Measurements from ENCODE around the gene SEMA3G.
A peak's percentile ranks its signal among the peaks of the same experiment; 100 is the strongest.

The SEMA3G gene

DNA sequence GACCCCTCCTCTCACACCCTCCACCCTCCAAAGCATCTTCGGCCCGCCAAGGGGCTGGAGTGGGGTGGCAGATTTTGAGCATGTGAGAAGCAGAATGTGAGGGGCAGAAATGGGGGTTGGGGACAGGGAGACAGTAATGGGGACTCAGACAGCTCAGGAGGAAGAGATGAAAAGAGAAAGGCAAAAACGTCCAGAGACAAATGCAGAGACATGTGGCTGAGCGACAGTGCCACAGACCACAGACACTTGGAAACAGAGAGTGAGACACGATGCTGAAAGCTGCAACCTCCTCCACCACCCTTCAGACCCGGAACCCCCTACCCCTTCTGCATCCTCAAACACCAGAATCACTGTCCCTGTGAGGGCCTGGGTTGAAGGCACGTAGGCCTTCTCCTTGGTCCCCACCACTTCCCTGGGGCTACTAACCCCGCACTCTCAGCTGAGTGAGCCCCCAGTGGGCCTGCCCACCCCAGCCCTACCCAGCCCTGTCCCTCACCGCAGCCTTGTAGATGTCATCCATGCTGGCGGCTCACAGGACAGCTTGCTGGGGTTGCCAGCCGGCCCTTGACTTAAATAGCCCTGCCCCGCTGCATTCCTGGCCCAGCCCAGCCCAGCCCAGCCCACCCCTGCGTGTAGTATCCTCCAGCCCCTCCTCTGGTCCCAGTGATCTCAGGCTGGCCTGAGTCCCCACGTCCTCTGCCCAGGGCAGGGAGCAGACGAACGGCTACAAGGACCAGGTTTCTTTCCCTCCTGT lies 8.8 kb upstream of the SEMA3G start, which contains the start of gene TNNC1:
Gene TNNC1, minus strand, starts transcription at position 546 of the 754 bp plus-strand sequence. Its CDS starts 26 bp downstream, at position 520.
- no peak for DNase-seq

GRCh38 chr3:52452570-52453221 lies 7.8 kb upstream of the SEMA3G start:
- no peak for DNase-seq

DNA sequence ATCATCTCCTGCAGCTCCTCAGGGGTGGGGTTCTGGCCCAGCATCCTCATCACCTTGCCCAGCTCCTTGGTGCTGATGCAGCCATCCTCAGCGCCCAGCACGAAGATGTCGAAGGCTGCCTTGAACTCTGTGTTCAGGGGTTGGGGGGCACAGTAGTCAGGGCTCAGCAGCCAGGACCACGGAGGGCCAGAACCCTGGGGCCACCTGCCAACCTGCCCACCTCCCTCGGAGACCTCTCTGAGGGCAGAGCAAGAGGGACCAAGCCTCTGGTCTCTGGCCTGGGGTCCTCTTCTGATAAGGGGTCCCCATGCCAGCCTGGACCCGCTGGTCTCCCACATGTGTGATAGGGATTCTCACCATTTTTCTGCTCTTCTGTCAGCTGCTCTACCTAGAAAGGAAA lies 7.2 kb upstream of the SEMA3G start:
- no peak for DNase-seq

- DNase-seq: no peak
Measured at GRCh38 chr3:52451237-52452083, 6.6 kb upstream of the SEMA3G start.

GRCh38 chr3:52450489-52451236 lies 5.8 kb upstream of the SEMA3G start:
- DNase-seq: no peak

DNA sequence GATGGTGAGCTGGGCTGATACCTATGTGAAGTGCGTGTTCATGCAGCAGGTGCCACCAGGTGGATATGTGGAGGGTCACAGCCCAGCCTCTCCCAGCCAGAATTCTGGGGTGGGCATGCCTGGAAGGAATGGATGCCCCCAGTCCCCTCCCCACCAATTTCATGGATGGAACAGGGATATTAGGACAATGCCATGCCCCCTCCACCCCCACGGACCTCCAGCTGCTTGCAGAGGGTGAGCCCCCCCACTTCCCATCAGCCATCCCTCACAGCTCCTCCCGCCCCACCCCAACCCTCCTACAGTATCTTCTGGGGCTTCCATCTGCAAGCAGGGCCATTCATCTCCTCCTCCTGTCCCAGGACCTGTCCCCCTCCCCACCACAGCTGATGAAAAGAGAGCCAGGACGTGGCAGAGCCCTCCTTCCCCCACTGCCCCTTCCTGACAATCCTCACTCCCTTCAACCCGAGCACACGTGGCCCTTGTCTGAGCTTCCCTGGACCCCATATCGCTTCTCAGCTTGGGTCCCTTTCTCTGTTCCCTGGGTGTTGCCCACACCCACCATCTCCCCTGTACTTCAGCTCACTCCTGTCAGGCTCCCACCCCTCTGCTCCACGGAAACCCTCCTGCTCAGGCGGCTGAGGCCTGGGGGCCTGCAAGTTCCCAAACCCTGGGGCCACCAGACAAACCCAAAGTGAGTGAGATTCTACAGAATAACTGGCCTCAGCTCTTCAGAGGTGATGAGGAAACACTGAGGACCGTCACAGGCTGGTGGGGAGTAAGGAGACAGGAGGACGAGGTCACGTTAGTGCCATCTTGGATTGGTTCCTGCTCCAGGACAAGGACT lies 2.8 kb upstream of the SEMA3G start:
- DNase-seq: no peak

DNA sequence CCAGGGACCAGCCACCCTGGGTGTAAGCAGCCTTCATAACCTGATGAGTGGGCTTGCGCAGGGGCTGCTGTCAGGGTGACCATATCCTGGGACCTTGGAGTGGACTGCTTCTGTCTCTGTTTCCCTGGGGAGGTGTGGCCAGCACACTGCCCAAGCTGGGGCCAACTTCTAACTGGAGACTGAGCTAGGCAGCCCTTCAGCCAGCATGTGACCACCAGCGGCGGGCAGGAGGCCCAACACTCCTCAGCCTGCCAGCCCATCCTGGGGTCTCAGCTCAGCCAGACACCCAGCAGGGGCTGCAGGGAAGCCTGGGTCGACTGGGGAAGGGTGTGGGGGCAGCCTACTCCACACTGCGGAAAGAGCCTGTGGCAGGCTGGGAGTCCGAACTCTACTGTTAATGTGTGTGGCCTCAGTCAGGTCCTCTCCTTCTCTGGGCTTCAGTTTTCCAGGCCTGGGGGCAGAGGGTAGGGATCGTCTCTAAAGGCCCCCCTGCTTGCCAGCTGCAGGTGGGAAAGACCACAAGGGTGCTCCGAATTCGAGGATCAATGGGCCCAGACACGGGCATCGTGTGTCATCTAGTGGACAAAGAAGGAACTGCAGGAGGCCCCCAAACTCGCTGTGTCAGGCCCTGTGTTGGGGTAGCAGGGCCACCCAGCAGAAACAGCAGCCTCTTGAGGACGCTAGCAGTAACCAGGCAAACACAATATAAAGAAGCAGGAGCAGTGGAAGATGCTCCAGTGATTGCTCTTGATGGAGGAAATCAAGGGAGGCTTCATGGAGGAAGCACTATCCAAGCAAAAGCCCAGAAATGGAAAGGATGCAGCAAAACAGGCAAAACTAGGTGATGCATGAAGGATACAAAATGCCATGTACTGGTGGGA lies 2.0 kb upstream of the SEMA3G start:
- DNase-seq: peak; percentile 82

GRCh38 chr3:52446042-52446441 lies 1.1 kb upstream of the SEMA3G start:
- no peak for DNase-seq

GRCh38 chr3:52443791-52444687 lies 864 bp downstream of the SEMA3G start:
- no peak for DNase-seq

GRCh38 chr3:52443268-52443610 lies 1.7 kb downstream of the SEMA3G start:
- DNase-seq: no peak

DNA sequence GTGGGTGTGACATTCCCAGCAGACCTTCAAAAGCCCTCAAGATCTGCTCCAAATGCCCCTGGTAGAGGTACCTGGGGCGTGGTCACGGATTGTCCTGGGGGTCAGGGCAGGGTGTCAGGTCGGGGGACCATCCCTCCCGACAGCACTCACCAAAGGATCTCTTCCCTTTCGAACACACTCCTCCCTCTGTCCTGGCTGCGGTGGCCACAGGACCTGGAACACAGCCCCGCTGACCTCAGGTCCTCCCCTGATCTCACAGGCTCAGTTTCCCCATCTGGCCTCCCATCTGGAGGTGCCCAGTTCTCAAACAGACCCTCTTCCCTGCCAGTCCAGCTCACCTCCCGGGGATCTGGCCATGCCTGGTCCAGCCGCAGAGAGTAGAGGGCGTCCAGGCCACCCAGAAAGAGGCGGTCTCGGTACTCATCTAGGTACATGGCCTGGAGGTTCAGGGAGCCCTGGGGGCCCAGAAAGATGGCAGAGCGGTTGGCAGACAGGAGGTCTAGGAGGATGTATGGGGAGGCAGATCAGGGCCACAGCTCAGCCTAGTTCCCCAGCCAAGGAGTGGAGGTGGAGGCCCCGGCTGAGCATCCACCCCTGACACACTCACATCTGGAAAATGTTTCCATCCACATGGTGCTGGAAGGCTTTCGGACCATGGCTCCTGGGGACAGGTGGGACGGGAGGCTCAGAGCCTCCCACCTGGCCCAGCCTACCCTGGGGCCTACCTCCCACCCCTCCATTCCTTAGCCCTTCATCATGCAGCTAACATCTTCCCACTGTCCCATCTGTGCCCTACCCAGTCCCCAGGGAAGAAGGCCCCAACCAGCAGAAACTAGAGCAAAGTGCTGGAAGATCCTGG lies 2.3 kb downstream of the SEMA3G start:
- DNase-seq: no peak

DNA sequence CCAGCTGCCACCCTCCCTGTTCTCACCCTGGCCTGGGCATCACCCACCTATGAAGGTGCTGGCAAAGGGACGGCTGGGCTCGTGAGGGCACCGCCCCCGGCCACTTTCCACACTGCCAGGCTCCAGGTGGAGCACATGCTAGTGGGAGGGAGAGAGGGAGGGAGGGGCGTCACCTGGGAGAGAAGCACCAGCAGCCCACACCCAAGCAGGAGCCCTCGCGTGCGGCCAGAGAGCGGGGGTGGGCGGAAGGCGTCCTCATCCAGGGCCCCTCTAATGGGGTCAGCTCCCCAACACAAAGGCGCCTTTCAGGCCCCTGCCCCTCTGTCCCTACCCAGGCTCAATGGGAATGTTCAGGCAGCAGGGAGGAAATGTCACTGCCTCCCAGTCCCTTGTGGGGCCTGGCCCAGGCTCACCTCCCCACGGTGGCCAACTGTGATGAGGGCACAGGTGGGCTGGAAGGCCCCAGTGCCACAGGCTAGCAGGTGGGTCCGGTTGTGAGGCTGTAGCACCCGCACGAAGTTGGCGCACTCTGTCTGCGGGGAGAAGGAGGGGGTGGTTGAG lies 3.1 kb downstream of the SEMA3G start:
- no peak for DNase-seq

- DNase-seq: no peak
Measured at GRCh38 chr3:52441091-52441771, 3.7 kb downstream of the SEMA3G start.

GRCh38 chr3:52440671-52441070 lies 4.2 kb downstream of the SEMA3G start:
- DNase-seq: no peak

DNA sequence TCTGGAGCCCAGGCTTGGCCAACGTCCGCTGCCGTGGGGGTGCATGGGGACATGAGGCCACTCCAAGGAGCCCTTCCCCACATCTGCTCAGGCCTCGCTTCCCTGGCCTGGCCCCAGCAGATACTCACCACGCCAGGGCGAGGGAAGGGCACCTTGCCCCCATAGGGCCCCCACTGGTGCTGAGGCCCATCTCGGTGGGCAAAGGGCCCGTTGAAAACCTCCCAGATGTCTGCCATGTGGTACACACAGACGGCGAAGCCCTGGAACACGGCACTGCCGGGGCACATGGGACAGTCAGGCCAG lies 4.7 kb downstream of the SEMA3G start:
- no peak for DNase-seq

DNA sequence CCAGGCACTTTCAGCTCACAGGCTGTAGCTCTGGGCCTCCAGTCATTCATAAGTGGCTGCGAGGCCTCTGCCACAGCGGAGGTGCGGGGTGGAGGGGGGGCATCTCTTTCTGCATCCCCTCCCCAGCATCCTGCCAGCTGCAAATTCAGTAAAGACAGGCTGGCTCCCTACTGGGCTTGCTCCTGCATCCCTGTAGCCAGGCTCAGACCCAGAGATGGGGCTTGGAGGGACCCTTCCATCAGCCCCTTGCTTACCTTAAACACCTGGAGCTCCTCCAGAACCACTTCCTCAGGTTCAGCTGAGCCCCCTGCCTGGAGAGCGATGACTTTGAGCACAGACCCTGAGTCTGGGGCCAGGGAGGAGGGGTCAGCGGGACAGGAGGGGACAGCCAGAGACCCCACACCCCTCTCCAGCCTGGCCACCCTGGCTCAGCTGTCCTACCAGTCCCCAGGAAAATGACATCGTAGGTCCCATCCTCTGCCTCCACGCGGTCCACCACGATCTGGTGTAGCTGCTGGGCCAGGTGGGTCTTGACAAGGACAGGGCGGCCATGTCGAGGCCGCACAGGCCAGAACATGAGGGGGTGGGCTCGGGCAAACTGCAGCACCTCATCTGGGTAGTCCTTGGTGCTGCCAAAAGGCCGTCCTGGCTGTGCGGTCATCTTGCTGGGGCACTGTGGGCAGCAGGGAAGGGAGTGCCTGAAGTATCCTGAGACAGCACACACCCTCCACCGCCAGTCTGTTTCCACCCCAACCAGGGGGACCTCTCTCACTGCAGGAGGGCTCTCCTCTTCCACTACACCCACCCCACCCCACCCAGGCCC lies 5.3 kb downstream of the SEMA3G start:
- DNase-seq: no peak
